Muscle of arm (tissue), 12 donors: ENCODE data around the gene STRBP. TPM values are rescaled to one million over a fixed set of nuclear protein-coding genes. Genes with fewer than 3 reads are reported as not detected.
"Not testable (repeated sequence)": the region's sequence is repeated elsewhere in the genome, so short reads cannot be mapped to it uniquely, and the experiment has no call there.

Source experiments
- DNase-seq: peaks from one replicate; pipeline ENCODE4 v3.0.0-alpha.2; 2013
- polyA plus RNA-seq, 12 donors: library from polyadenylated mRNA; unstranded; fragments of 120-200 nt; gene quantifications; one replicate each; pipeline ENCODE4 v1.2.1, GENCODE V29; 2013; ENCODE audit not compliant: insufficient read length in 12 of 12

The STRBP gene
- polyA plus RNA-seq, 12 donors: 8.1 to 19.6 (median 10.4) TPM; not detected in 1

- DNase-seq: no peak
Measured at GRCh38 chr9:123283455-123283854, 15.1 kb upstream of the STRBP start.

- DNase-seq: no peak
Measured at GRCh38 chr9:123283048-123283408, 14.6 kb upstream of the STRBP start.

- DNase-seq: no peak
Measured at GRCh38 chr9:123282362-123283047, 14.1 kb upstream of the STRBP start.

- no peak for DNase-seq
Measured at GRCh38 chr9:123281659-123282350, 13.4 kb upstream of the STRBP start.

GRCh38 chr9:123278879-123279493, 10.6 kb upstream of the STRBP start:
- not testable (repeated sequence) for DNase-seq

- DNase-seq: no peak
Measured at GRCh38 chr9:123278361-123278760, 10.0 kb upstream of the STRBP start.

GRCh38 chr9:123276551-123276950, 8.2 kb upstream of the STRBP start:
- DNase-seq: no peak

- not testable (repeated sequence) for DNase-seq
Measured at GRCh38 chr9:123271133-123271532, 2.7 kb upstream of the STRBP start.

GRCh38 chr9:123269281-123269680, 895 bp upstream of the STRBP start:
- DNase-seq: no peak

GRCh38 chr9:123268199-123268464, 254 bp downstream of the STRBP start:
- no peak for DNase-seq

- DNase-seq: no peak
Measured at GRCh38 chr9:123267481-123268198, 746 bp downstream of the STRBP start.

GRCh38 chr9:123266655-123267399, 1.6 kb downstream of the STRBP start:
- no peak for DNase-seq

- DNase-seq: no peak
Measured at GRCh38 chr9:123265833-123266232, 2.6 kb downstream of the STRBP start.

GRCh38 chr9:123263227-123263626, 5.2 kb downstream of the STRBP start:
- no peak for DNase-seq

- no peak for DNase-seq
Measured at GRCh38 chr9:123262338-123262737, 6.0 kb downstream of the STRBP start.

GRCh38 chr9:123261006-123261677, 7.2 kb downstream of the STRBP start:
- no peak for DNase-seq

GRCh38 chr9:123260340-123260739, 8.0 kb downstream of the STRBP start:
- DNase-seq: no peak

GRCh38 chr9:123257276-123257675, 11.1 kb downstream of the STRBP start:
- DNase-seq: no peak

GRCh38 chr9:123255718-123256117, 12.7 kb downstream of the STRBP start:
- DNase-seq: no peak

- no peak for DNase-seq
Measured at GRCh38 chr9:123253204-123253603, 15.2 kb downstream of the STRBP start.

- no peak for DNase-seq
Measured at GRCh38 chr9:123251741-123252140, 16.6 kb downstream of the STRBP start.
